Placental epithelial cell (primary cell): ENCODE results near the gene UBFD1. TPM values are rescaled to one million over a fixed set of nuclear protein-coding genes. Genes with fewer than 3 reads are reported as not detected.

Source experiments
- total RNA-seq: library from RNA; depleted of rRNA; stranded (reverse); fragments of >200 nt; gene quantifications from 2 replicates; pipeline ENCODE4 v1.2.3, GENCODE V29; 2012

UBFD1 gene, protein sequence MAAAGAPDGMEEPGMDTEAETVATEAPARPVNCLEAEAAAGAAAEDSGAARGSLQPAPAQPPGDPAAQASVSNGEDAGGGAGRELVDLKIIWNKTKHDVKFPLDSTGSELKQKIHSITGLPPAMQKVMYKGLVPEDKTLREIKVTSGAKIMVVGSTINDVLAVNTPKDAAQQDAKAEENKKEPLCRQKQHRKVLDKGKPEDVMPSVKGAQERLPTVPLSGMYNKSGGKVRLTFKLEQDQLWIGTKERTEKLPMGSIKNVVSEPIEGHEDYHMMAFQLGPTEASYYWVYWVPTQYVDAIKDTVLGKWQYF
- total RNA-seq: 66.3 and 189 TPM in 2 replicates

DNA sequence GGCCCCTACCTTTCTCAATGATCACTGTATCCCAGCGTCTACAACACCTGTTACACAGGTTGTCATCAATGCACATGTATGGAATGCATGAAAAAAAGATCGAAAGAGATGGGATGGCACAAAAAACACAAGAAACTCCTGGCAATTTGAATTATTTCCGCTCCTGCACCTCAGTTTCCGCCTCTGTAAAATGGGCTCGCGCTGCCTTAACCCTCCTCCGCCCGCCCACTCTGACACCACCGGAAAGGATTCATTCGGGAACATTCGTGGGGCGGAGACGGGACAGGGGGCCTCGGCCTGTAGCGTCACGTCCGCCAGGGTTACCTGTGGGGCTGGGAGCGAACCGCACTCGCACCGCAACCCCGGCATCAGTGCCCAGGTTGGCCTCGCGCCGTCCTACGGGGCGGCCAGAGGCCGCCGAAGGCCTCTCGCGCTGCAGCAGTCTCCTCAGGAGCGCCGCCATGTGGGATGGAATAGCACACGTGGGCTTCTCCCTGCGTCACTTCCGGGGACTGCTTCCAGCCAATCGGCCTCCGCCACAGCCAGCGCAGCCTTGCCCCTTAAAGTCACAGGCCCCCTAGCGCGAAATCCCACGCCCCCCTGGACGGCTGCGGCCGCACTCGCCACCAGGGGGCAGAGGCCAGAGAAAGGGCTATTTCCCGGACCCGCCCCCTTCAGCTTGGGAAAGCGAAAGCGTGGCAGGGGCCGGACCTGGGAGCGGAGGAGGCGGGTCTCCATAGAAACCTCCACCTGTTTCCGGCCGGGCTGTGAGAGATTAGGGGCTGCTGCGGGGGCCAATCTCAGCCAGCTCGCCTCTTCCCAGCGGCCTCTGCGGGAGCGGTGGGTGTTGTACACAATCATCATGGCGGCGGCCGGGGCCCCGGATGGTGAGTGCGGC is at the start of gene UBFD1, which contains the start of gene EARS2:
Gene UBFD1, plus strand, starts transcription at position 847 of the 898 bp plus-strand sequence. Its CDS starts 16 bp downstream, at position 863.
Gene EARS2, minus strand, starts transcription at position 470 of the 898 bp plus-strand sequence. Its CDS starts 7 bp downstream, at position 463.

DNA sequence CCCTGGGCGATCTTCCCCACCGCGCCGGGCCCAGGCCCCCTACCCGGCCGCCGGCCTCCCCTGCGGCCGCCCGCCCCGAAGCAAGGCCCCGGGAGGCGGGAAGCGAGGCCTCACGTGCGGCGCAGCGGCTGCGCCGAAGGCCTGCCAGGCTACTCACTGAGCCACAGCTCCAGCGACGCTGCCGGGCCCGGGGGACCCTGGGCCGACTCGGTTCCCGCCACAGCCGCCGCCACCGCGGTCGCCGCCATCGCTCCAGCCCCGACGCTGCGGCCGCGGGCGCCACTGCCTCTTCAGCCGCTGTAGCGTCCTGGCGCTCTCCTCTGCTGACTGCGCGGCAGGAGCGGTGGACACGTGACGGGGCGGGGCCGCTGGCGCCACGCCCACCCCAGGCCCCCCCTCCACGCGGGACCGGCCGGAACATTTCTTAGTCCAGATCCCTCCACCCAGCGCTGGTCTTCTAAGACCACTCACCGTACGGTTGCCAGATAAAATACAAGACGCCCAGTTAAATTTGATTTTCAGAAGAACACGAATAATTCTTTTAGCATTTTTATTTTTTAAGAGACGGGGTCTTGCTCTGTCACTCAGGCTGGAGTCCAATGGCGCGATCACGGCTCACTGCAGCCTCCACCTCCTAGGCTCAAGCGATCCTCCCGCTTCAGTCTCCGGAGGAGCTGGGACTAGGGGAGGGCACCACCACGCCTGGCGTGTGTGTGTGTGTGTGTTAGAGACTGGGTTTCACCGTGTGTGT is 47.2 kb upstream of the UBFD1 start, which contains the start of gene GGA2:
Gene GGA2, minus strand, starts transcription at position 331 of the 751 bp plus-strand sequence. Its CDS starts 83 bp downstream, at position 248.

DNA sequence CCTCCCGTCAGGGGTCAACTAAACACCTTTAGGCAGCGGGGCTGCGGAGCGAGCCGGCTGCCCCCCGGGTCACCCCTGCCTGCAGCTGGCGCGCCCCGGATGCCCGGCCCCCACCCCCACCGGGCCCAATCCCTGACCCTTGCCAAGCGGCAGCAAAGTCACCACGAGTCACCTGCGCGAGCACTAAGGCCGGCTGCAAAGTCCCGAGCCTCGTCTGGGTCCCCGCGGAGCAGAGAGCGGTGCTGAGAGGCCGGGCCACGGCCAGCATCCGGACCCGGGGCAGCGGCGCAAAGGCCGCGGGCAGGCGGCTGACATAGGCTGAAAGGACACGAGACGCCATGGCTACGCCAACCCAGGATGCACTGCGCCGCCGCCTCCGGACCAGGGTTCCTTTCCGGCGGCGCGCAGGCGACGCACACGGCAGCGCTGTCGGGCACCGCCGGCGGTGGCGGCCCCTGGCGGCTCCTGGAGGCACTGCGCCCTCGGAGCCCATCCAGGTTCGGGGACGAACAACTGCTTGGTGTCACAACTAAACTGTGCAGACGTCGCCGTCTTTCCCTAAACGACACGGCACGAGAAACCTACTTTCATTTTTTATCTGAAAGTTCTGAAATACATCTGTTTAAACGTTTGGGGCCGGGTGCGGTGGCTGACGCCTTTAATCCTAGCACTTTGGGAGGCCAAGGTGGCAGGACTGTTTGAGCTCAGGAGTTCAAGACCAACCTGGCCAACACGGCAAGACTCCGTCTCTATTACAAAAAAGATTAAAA is 38.6 kb downstream of the UBFD1 start, which contains the start of gene NDUFAB1:
Gene NDUFAB1, minus strand, starts transcription at position 366 of the 770 bp plus-strand sequence. Its CDS starts 26 bp downstream, at position 340.

Other genes with a start within 250 kb of the UBFD1 start
- gene COG7, start 104.5 kb upstream of the UBFD1 start, total RNA-seq: 27.8 and 29.8 TPM in 2 replicates
- gene GGA2, start 47.2 kb upstream of the UBFD1 start, total RNA-seq: 43.5 and 47.9 TPM in 2 replicates
- gene EARS2, start 377 bp upstream of the UBFD1 start, total RNA-seq: 31.8 and 52.3 TPM in 2 replicates
- 61.2 and 97.1 TPM in 2 replicates for gene NDUFAB1, start 38.6 kb downstream of the UBFD1 start, total RNA-seq
- gene PALB2, start 83.6 kb downstream of the UBFD1 start, total RNA-seq: 8.2 and 12.4 TPM in 2 replicates
- 25.5 and 54.8 TPM in 2 replicates for gene DCTN5, start 83.7 kb downstream of the UBFD1 start, total RNA-seq
- gene PLK1, start 121.2 kb downstream of the UBFD1 start, total RNA-seq: 7.1 and 12.4 TPM in 2 replicates
- gene ERN2, start 155.5 kb downstream of the UBFD1 start, total RNA-seq: 0.87 TPM in 1 of 2 replicates, not detected in the other
- gene CHP2, start 197.3 kb downstream of the UBFD1 start, total RNA-seq: not detected in 2 replicates